GM18867 (cell line): ENCODE measurements around the gene PPFIBP2.
A peak's percentile ranks its signal among the peaks of the same experiment; 100 is the strongest.

ENCODE experiments used
- ATAC-seq: cut with Tn5 transposase; IDR thresholded peaks from one replicate; pipeline ENCODE4 v1.9.1; 2021; ENCODE audit warnings: mild to moderate bottlenecking, moderate library complexity; ENCODE audit not compliant: unreplicated experiment

The PPFIBP2 gene

GRCh38 chr11:7575841-7576725 lies 62.3 kb downstream of the PPFIBP2 start:
- ATAC-seq: no peak

- ATAC-seq: no peak
These were observed 63.0 kb downstream of the PPFIBP2 start for GRCh38 chr11:7576726-7577290.

- no peak for ATAC-seq
These were observed 63.7 kb downstream of the PPFIBP2 start for GRCh38 chr11:7577291-7578190.

- no peak for ATAC-seq
These were observed 64.6 kb downstream of the PPFIBP2 start for GRCh38 chr11:7578276-7578955.

GRCh38 chr11:7579361-7579791 lies 65.6 kb downstream of the PPFIBP2 start:
- no peak for ATAC-seq

GRCh38 chr11:7581021-7581590 lies 67.3 kb downstream of the PPFIBP2 start:
- no peak for ATAC-seq

- no peak for ATAC-seq
These were observed 68.7 kb downstream of the PPFIBP2 start for GRCh38 chr11:7582338-7582985.

GRCh38 chr11:7583248-7583647 lies 69.4 kb downstream of the PPFIBP2 start:
- ATAC-seq: no peak

- ATAC-seq: no peak
These were observed 71.1 kb downstream of the PPFIBP2 start for GRCh38 chr11:7584910-7585309.

GRCh38 chr11:7585816-7586215 lies 72.0 kb downstream of the PPFIBP2 start:
- no peak for ATAC-seq

GRCh38 chr11:7586376-7586775 lies 72.6 kb downstream of the PPFIBP2 start:
- ATAC-seq: no peak

GRCh38 chr11:7587712-7588111 lies 73.9 kb downstream of the PPFIBP2 start:
- ATAC-seq: no peak

- ATAC-seq: no peak
These were observed 76.1 kb downstream of the PPFIBP2 start for GRCh38 chr11:7589861-7590260.

- no peak for ATAC-seq
These were observed 76.7 kb downstream of the PPFIBP2 start for GRCh38 chr11:7590529-7590928.

GRCh38 chr11:7591107-7591894 lies 77.5 kb downstream of the PPFIBP2 start:
- no peak for ATAC-seq

GRCh38 chr11:7591987-7592386 lies 78.2 kb downstream of the PPFIBP2 start:
- peak; percentile 82 for ATAC-seq

- ATAC-seq: no peak
These were observed 78.9 kb downstream of the PPFIBP2 start for GRCh38 chr11:7592711-7593110.

GRCh38 chr11:7593481-7593880 lies 79.7 kb downstream of the PPFIBP2 start:
- no peak for ATAC-seq
